Endodermal cell (in vitro differentiated cells): ENCODE measurements around the gene NCKIPSD. TPM values are rescaled to one million over a fixed set of nuclear protein-coding genes. Genes with fewer than 3 reads are reported as not detected.

ENCODE experiments used
- DNase-seq: peaks from one replicate; pipeline ENCODE4 v3.0.0-alpha.2; 2017
- H3K27ac ChIP-seq: 2 replicates; pipeline ENCODE4 v1.5.1; 2013; ENCODE audit warnings: mild to moderate bottlenecking, low read depth, low read length, moderate library complexity
- H3K27me3 ChIP-seq: 2 replicates; pipeline ENCODE4 v1.6.1; 2013; ENCODE audit warnings: mild to moderate bottlenecking, low read length, moderate library complexity; ENCODE audit not compliant: insufficient read depth, control insufficient read depth, poor library complexity, severe bottlenecking
- H3K36me3 ChIP-seq: 2 replicates; pipeline ENCODE4 v1.7.0; 2013; ENCODE audit warnings: mild to moderate bottlenecking, low read length, moderate library complexity; ENCODE audit not compliant: control insufficient read depth, insufficient read depth
- H3K4me1 ChIP-seq: one replicate; pipeline ENCODE4 v1.7.0; 2013; ENCODE audit warnings: low read length; ENCODE audit not compliant: control insufficient read depth, insufficient read depth
- H3K4me3 ChIP-seq: 2 replicates; pipeline ENCODE4 v1.5.1; 2013; ENCODE audit warnings: mild to moderate bottlenecking, low read length, moderate library complexity
- H3K9ac ChIP-seq: 2 replicates; pipeline ENCODE4 v1.6.1; 2013; ENCODE audit warnings: mild to moderate bottlenecking, low read length, moderate library complexity; ENCODE audit not compliant: poor library complexity, severe bottlenecking; ENCODE audit errors: extremely low read depth
- H3K9me3 ChIP-seq: 2 replicates; pipeline ENCODE4 v1.6.1; 2013; ENCODE audit warnings: mild to moderate bottlenecking, low read length, moderate library complexity; ENCODE audit not compliant: control insufficient read depth
- H3K27ac Mint-ChIP-seq: 2 replicates; pipeline ENCODE4 v1.8.0; 2020; ENCODE audit warnings: mixed read lengths
- H3K27me3 Mint-ChIP-seq: 2 replicates; pipeline ENCODE4 v1.8.0; 2021; ENCODE audit warnings: mild to moderate bottlenecking, mixed read lengths; ENCODE audit not compliant: insufficient read depth
- H3K36me3 Mint-ChIP-seq: 2 replicates; pipeline ENCODE4 v1.8.0; 2020; ENCODE audit warnings: low read depth, mixed read lengths
- H3K4me1 Mint-ChIP-seq: 2 replicates; pipeline ENCODE4 v1.8.0; 2020; ENCODE audit warnings: mixed read lengths
- H3K4me3 Mint-ChIP-seq: 2 replicates; pipeline ENCODE4 v1.8.0; 2020; ENCODE audit warnings: mild to moderate bottlenecking, moderate library complexity, mixed read lengths
- H3K9me3 Mint-ChIP-seq: 2 replicates; pipeline ENCODE4 v1.8.0; 2020; ENCODE audit warnings: mild to moderate bottlenecking, mixed read lengths
- WGBS, 2 experiments: methylation state at CpG; one replicate each; pipeline versions ENCODE4 v1.1.5 to v1.1.7; 2013; ENCODE audit warnings: missing lambda C conversion rate in 2 of 2, mixed read lengths in 1 of 2; ENCODE audit not compliant: insufficient coverage in 1 of 2, insufficient read length in 1 of 2; 5-methylcytosine and 5-hydroxymethylcytosine counted together
- total RNA-seq, 2 donors: library from RNA; stranded (reverse); fragmentation: NEBNext Ultra II Directional in 1 of 2; extraction: Animal tissue kit (Norgen Biotek cat#: 25700) in 1 of 2; gene quantifications; 2 replicates in 1 of 2; 3 replicates in 1 of 2; pipeline ENCODE4 v1.2.1, GENCODE V29; 2021
- TF ChIP-seq, protein P1 (sequence below): fragments of 200-600 bp; sonication (generic); conservative IDR thresholded peaks from 2 replicates; pipeline ENCODE4 v1.5.0; 2021; ENCODE audit warnings: antibody characterized with exemption, mild to moderate bottlenecking

NCKIPSD gene
- total RNA-seq, 2 donors from 2014 or later, result 30.9 to 32.5 TPM

DNA sequence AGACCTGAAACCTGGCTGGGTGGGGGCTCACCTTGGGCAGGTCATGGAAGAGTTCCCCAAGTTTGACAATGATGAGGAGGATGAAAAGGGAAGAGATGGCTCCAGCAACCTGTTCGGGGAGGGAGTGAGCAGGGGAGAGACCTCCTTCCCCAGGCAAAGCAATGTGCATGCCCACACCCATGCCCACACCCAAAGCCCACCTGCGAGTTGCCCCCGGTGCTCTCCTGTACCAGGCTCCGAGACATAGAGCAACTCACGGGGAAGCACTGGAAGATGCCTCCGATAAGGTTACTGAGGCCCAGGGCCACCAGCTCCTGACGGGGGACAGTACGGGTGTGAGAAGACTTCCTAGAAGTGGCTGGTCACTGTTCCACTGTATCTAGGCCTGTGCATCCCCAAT is 55.3 kb downstream of the NCKIPSD start:
- peak overlapping the region; percentile 12 for H3K27ac Mint-ChIP-seq

DNA sequence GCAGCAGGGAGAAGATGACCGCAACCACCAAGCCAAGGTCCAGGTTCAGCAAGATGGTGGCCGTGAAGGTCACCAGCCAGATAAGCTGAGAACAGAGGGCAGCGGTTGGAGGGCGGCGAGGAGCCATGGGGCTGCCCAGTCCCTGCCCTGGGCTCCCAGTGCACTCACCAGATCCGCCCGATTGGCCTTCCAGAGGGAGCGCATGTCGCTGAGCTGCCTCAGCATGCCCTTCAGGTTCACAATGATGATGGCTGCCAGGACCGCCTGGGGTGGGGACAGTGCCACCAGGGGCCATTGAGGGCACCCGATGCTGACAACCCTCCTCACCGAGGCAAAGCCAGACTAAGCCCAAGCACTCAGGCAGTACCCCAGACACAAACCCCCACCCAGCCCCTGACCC is 55.8 kb downstream of the NCKIPSD start:
- TF ChIP-seq, protein P1, sequence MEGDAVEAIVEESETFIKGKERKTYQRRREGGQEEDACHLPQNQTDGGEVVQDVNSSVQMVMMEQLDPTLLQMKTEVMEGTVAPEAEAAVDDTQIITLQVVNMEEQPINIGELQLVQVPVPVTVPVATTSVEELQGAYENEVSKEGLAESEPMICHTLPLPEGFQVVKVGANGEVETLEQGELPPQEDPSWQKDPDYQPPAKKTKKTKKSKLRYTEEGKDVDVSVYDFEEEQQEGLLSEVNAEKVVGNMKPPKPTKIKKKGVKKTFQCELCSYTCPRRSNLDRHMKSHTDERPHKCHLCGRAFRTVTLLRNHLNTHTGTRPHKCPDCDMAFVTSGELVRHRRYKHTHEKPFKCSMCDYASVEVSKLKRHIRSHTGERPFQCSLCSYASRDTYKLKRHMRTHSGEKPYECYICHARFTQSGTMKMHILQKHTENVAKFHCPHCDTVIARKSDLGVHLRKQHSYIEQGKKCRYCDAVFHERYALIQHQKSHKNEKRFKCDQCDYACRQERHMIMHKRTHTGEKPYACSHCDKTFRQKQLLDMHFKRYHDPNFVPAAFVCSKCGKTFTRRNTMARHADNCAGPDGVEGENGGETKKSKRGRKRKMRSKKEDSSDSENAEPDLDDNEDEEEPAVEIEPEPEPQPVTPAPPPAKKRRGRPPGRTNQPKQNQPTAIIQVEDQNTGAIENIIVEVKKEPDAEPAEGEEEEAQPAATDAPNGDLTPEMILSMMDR, result no peak
- Mint-ChIP-seq H3K9me3 (no peaks in the 10 kb centered on the region), H3K4me3 (no peak overlapping the region), H3K36me3 (peaks cover 72% of the 10 kb centered on the region), H3K27me3 (no peaks in the 10 kb centered on the region), H3K4me1 (peaks cover 7% of the 10 kb centered on the region), H3K27ac (peak overlapping the region; percentile 12)
- H3K4me1 ChIP-seq, result no peaks in the 10 kb centered on the region
- no peaks in the 10 kb centered on the region for H3K9me3 ChIP-seq
- H3K36me3 ChIP-seq, result peaks cover 53% of the 10 kb centered on the region
- H3K27ac ChIP-seq, result no peak overlapping the region
- no peak overlapping the region for H3K9ac ChIP-seq
- no peaks in the 10 kb centered on the region for H3K27me3 ChIP-seq
- H3K4me3 ChIP-seq, result no peak overlapping the region
- 94 to 98% methylated on average over 10 to 12 of the region's 12 CpGs for whole genome bisulfite sequencing, 2 experiments
- no peak for DNase-seq

More for the DNA sequence above, 55.3 kb downstream of the NCKIPSD start:
- TF ChIP-seq, protein P1, result no peak
- H3K9ac ChIP-seq, result no peak overlapping the region
- Mint-ChIP-seq H3K27me3 (no peaks in the 10 kb centered on the region), H3K4me1 (peaks cover 7% of the 10 kb centered on the region), H3K4me3 (no peak overlapping the region), H3K36me3 (peaks cover 67% of the 10 kb centered on the region), H3K9me3 (no peaks in the 10 kb centered on the region)
- peaks cover 48% of the 10 kb centered on the region for H3K36me3 ChIP-seq
- H3K9me3 ChIP-seq, result no peaks in the 10 kb centered on the region
- 95 to 96% methylated on average over 7 to 8 of the region's 8 CpGs for WGBS, 2 experiments
- no peak for DNase-seq
- H3K27me3 ChIP-seq, result no peaks in the 10 kb centered on the region
- H3K27ac ChIP-seq, result no peak overlapping the region
- H3K4me1 ChIP-seq, result no peaks in the 10 kb centered on the region
- no peak overlapping the region for H3K4me3 ChIP-seq

DNA sequence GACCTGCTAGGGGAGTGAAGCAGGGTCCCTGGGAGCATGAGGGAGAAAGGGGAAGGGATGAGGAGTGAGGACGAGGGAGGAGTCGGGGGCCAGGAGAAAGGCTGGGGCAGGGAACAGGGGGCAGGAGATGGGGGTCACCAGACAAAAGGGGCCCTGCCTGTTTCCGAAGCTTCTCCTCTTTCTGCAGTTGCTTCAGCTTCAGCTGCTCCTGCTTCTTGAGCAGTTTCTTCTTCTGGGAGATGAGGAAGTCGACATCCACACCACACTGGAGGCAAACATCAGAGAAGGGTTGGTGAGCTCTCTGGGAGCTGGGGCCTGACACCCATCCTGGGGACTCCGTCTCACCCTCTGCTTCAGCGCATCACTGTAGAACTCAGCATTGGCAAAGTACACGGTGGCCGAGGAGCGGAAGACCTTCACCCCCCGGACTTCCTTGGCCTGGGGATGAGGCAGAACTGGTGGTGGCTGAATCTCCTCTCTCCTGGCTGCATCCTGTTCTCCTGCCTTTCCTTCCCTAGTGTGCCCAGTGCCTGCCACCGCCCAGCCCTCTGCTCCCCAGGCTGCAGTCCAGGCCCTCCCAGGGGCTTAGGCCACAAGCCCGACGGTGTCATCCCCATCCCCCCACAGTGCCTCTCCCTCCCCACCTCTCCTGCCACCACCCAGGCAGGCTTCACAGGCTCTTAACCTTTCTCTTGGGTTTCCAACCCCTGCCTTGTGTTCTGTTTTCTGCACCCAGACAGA is 57.3 kb downstream of the NCKIPSD start:
- peaks cover 82% of the 10 kb centered on the region for H3K36me3 Mint-ChIP-seq
- Histone ChIP-seq H3K27me3 (no peaks in the 10 kb centered on the region), H3K27ac (no peak overlapping the region), H3K9me3 (no peaks in the 10 kb centered on the region), H3K4me1 (no peaks in the 10 kb centered on the region), H3K36me3 (peaks cover 53% of the 10 kb centered on the region), H3K9ac (no peak overlapping the region), H3K4me3 (no peak overlapping the region)
- no peaks in the 10 kb centered on the region for H3K4me1 Mint-ChIP-seq
- H3K27ac Mint-ChIP-seq, result no peak overlapping the region
- no peak for DNase-seq
- WGBS, 2 experiments, result 94 to 100% methylated on average over 4 to 13 of the region's 13 CpGs
- TF ChIP-seq, protein P1, result no peak
- no peaks in the 10 kb centered on the region for H3K9me3 Mint-ChIP-seq
- H3K4me3 Mint-ChIP-seq, result no peak overlapping the region
- no peaks in the 10 kb centered on the region for H3K27me3 Mint-ChIP-seq
